ENCODE measurements around the gene INTS6.

INTS6 gene

DNA sequence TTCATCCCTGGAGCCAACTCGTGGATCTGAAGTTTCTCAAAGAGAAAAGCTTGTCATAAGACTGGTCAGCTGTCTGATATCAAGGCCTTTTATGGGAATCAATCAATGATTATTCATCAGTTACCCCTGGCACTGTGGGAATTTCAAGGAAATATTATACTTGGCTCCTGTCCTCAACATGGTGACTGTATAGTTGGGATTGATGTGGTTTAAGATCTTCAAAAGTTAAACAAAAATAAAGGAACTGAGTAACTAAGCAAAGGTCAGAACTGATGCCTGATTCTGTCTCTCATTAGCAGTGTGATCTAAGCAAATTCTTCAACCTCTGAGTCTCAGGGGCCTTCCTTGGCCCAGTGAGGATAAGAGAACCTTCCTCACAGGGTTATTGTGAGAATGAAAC, 135.6 kb downstream of the INTS6 start:
- no peak for DNase-seq
- Mint-ChIP-seq H3K9me3 (no peaks in the 10 kb centered on the region), H3K36me3 (ENCODE audit: low read depth) (no peaks in the 10 kb centered on the region), H3K4me3 (no peak overlapping the region), H3K27me3 (peaks cover under 1% of the 10 kb centered on the region), H3K4me1 (ENCODE audit: low read depth) (no peaks in the 10 kb centered on the region), H3K27ac (no peak overlapping the region)

DNA sequence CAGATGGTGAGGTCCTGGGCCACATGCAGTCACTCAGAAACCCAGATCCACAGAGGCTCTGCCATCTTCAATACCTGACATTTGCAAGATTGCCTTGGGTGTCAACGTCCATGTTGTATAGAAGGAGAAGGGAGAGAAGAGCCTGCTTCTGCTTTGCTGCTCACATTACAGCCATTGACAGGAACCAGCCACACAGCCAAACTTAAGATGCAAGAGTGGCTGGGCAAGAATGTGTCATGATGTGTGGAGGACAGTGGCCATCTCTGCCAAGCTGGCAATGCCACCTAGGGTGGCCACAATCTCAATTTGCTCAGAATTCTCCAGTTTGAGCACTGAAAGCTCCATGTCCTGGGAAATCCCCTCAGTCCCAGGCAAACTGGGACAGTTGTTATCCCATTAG, 139.2 kb downstream of the INTS6 start:
- DNase-seq, result no peak
- peaks cover 8% of the 10 kb centered on the region for H3K27me3 Mint-ChIP-seq
- no peaks in the 10 kb centered on the region for H3K9me3 Mint-ChIP-seq
- H3K4me1 Mint-ChIP-seq (ENCODE audit: low read depth), result no peaks in the 10 kb centered on the region
- H3K27ac Mint-ChIP-seq, result no peak overlapping the region
- no peak overlapping the region for H3K4me3 Mint-ChIP-seq
- no peaks in the 10 kb centered on the region for H3K36me3 Mint-ChIP-seq (ENCODE audit: low read depth)

DNA sequence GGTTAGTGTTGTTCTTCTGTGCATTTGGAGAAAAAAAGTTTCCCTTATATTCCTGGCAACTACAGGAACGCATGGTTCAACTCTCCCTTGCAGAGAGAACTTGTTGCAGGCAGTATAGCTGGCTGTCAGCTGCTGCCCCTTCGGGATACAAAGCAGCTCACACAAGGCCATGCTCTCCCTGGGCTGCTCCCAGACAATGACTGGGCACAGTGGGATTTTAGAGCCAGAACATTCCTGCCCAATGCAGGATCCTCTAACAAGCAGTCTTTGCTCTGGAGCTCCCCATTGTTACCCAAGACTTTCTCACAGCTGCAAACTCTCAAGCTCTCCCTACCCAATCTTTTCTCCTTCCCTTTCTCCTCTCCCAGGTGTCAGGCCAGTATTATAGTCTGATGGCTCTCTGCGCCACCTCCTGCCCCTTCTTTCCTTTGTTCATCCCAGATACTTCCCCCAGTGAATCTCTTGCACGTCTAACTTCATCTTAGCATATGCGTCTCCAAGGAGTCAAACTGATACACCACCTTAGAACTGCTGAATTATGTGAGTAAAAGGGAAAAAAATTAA, 140.8 kb downstream of the INTS6 start:
- no peaks in the 10 kb centered on the region for H3K4me1 Mint-ChIP-seq (ENCODE audit: low read depth)
- peaks cover 8% of the 10 kb centered on the region for H3K27me3 Mint-ChIP-seq
- no peak overlapping the region for H3K4me3 Mint-ChIP-seq
- H3K36me3 Mint-ChIP-seq (ENCODE audit: low read depth), result no peaks in the 10 kb centered on the region
- DNase-seq, result no peak
- H3K27ac Mint-ChIP-seq, result no peak overlapping the region
- H3K9me3 Mint-ChIP-seq, result no peaks in the 10 kb centered on the region

Measured in activated T-cell treated with anti-CD3 and anti-CD28 coated beads, Interleukin-2, amount 50 U/mL, for 24 hours (primary cell).